C4-2B (cell line): Measurements from ENCODE around the gene NRXN3.

Experiments used
- H3K27ac ChIP-seq: fragments of 450-650 bp; 2 replicates; pipeline ENCODE4 v1.5.1; 2017
- CTCF ChIP-seq: fragments of 450-650 bp; conservative IDR thresholded peaks from 2 replicates; pipeline ENCODE4 v1.5.1; 2017; ENCODE audit warnings: mild to moderate bottlenecking
- ZFX ChIP-seq: fragments of 450-650 bp; IDR thresholded peaks from 2 replicates; pipeline ENCODE4 v1.6.1; 2017

NRXN3 gene

DNA sequence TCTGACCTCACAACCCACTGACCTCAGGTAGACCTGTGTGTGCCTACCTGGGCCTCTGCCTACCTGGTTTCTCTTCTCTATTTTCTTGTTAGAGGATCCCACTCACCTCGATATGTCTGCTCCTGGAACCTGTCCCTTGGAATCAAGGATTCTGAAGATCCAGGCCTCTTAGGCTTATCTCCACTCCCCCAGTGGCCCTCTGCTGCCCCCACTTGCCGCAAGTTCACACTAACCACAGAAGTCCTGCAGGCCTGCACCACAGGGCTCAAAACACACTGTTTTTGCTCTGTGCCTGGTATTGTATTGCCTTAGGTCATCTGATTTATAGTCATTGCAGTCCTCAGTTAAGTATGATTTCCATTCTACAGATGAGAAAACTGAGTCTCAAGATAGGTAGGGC lies 15.3 kb upstream of the NRXN3 start:
- no peak for TF ChIP-seq ZFX
- peak; percentile 18; the same call in 1 of the 2 replicates for TF ChIP-seq CTCF

DNA sequence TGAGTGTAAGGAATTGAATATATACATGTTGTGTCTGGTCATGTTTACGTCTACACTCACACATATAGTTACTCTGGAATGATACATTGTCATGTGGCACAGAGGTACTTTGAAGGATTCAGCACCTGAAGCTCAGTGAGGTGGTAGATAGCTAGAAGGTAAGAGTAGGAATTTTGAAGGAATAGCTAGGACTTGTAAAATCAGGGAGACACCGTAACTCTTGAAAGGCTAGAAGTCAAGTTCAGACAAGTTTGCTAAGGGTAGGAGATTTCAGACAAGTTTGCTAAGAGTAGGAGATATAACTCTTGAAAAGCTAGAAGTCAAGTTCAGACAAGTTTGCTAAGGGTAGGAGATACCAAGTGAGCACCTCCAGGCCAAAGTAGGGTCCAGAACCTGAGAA lies 14.0 kb upstream of the NRXN3 start:
- TF ChIP-seq ZFX (no peak), CTCF (no peak)
- no peak overlapping the region for H3K27ac ChIP-seq

More for the DNA sequence above, 15.3 kb upstream of the NRXN3 start:
- no peak overlapping the region for H3K27ac ChIP-seq

DNA sequence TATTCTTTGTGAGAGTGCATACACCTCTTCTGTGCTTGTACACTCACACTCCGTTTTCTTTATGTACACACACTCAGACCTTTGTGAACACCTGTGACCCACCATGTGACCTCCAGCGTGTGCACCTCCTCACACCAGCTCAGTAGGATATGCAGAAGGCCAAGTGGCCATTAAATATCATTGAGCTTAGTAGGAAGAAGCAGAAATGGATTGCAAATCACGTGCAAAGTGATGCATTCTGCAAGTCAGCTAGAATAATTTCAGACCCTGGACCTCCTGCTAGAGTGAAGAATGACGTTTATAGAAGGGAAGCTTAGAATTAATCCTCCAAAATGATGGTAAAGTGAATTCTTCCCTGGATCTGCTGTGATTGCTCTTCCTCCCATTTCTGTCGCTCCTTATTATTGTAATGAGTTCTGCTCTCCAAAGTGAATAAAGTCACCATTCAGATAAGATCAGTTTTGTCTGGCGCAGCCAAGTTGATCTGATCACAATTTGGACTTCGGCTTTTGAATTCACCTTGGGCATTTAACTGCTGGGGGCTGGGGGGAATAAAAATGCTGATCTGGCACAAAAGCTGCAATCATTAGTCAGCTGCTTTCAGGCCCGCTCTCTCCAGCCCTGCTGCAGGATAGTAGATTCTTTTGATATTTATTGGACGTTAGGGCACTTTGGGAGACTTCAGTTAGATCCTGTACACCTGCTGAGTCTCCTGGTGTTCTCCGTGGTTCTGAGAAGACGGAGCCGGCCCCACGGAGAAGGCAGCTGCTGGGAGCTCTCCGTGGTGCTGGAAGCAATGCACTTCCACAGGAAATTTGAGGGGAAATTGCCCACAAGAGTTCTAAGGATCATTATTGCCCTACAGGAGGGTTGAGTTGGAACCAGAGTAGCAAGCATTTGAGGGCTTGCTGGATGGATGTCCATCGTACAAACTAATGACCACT lies 12.4 kb upstream of the NRXN3 start:
- H3K27ac ChIP-seq = no peak overlapping the region
- TF ChIP-seq ZFX (no peak), CTCF (no peak)

DNA sequence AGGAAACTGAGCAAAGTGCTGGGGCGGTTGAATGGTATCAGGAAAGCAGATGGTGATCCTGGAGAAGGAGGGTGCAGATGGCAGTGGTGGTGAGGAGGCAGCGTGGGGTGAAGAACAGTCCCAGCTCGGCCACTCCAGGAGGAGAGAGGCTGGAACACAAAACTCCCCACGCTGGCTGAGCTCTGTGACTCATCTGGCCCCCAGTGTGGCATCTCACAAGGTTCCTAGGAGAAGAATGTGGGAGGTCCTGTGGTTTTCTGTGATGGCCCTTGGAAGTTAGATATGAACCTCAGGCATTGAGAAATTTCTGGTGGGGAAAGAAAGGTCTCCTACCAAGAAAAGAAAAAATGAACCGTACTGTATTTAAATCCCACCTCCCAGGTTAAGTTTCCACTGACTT lies 8.0 kb upstream of the NRXN3 start:
- no peak overlapping the region for H3K27ac ChIP-seq
- no peak for TF ChIP-seq ZFX
- no peak for TF ChIP-seq CTCF

GRCh38 chr14:78164226-78164853 lies 5.8 kb upstream of the NRXN3 start:
- no peak overlapping the region for H3K27ac ChIP-seq
- peak; percentile 90 for TF ChIP-seq CTCF
- TF ChIP-seq ZFX = no peak

DNA sequence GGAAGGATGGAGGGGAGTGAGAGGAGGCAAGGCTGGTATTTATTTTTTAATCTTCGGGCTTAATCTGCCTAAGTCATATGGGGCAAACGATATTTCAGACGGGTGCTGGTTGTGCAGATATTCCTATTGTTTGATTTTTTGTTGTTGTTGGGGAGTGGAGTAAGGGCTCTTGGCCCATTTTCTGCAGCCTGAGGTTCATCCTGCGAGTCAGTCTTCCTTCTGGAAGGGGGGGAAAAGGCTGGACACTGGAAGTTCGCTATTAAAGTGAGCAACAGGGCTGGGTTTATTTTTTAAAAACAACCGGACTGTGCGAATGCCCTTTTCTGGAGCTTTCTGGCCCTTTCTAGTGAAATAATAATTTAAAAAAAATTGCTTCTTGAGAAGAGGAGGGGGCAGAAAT lies 2.3 kb downstream of the NRXN3 start:
- H3K27ac ChIP-seq = no peak overlapping the region
- TF ChIP-seq ZFX (no peak), CTCF (no peak)

GRCh38 chr14:78173346-78174035 lies 3.3 kb downstream of the NRXN3 start:
- no peak overlapping the region for H3K27ac ChIP-seq
- TF ChIP-seq ZFX (no peak), CTCF (no peak)
